HG02884 (cell line): ENCODE measurements around the gene MAGT1.
"Not testable (repeated sequence)": the region's sequence is repeated elsewhere in the genome, so short reads cannot be mapped to it uniquely, and the experiment has no call there.

Experiments
- ATAC-seq: cut with Tn5 transposase; IDR thresholded peaks from one replicate; pipeline ENCODE4 v1.9.1; 2021; ENCODE audit warnings: mild to moderate bottlenecking, moderate library complexity; ENCODE audit not compliant: unreplicated experiment

Gene MAGT1

GRCh38 chrX:77875372-77875771 is 19.9 kb downstream of the MAGT1 start:
- no peak for ATAC-seq

DNA sequence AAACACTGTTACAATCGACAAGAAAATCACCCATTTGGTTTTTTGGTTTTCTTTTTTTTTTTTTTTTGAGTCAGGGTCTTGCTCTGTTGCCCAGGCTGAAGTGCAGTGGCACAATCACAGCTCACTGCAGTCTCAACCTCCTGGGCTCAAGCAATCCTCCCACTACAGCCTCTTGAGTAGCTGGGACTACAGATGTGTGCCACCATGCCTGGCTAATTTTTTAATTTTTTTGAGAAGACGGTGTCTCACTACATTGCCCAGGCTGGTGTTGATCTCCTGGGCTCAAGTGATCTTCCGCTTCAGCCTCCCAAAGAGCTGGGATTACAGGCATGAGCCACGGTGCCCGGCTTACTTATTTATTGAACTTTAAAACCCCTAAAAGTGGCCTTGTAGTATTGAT is 63.7 kb downstream of the MAGT1 start:
- not testable (repeated sequence) for ATAC-seq

DNA sequence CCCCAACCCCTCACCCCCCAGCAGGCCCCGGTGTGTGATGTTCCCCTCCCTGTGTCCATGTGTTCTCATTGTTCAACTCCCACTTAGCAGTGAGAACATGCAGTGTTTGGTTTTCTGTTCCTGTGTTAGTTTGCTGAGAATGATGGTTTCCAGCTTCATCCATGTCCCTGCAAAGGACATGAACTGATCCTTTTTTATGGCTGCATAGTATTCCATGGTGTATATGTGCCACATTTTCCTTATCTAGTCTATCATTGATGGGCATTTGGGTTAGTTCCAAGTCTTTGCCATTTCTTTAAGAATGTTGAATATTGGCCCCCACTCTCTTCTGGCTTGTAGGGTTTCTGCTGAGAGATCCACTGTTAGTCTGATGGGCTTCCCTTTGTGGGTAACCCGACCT is 73.2 kb downstream of the MAGT1 start:
- not testable (repeated sequence) for ATAC-seq

DNA sequence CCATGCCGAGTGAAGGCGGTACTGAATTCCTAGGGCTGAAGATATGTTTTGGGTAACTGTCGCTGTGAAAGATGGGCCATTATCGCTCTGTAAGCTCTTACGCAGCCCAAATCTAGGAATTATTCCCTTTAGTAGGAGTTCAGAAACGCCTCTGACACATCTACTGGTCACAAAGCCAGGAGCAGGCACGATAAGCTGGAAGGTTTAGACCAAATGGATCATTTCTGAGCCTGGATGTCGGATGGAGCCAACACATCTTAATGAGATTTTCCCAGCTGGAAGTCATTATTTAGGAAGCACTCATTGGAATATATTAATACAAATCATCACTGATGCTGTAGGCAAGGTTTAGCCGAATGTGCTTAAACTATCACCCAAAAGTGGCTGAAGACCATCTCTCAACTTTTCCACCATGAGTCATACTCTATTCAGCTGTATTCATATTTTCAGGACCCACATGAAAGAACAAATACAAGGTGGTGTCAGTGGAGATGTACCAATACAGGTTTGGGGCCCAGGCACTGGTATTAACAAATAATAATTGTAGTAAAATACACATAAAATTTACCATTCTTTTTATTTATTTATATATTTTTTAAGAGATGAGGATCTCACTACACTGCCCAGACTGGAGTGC is 75.0 kb downstream of the MAGT1 start:
- no peak for ATAC-seq

GRCh38 chrX:77814210-77814609 is 81.0 kb downstream of the MAGT1 start:
- ATAC-seq: no peak

- ATAC-seq: no peak
Observed at GRCh38 chrX:77802201-77802600, 93.0 kb downstream of the MAGT1 start.

DNA sequence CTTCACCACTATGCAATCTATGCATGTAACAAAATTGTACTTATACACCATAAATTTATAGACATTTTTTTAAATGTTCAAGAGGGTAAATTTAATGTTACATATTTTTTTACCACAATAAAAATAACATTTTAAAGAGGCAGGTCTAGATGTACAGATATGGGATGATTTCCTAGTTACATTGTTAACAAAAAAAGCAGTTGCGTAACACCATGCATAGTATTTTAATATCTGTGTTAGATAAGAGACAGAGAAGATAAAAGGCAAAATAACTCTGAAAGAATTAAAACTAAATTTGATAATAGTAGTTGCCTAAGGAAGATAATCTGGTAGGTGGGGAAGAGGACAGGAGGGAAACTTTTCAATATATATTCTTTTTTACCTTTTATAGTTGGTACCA is 100.1 kb downstream of the MAGT1 start:
- no peak for ATAC-seq

DNA sequence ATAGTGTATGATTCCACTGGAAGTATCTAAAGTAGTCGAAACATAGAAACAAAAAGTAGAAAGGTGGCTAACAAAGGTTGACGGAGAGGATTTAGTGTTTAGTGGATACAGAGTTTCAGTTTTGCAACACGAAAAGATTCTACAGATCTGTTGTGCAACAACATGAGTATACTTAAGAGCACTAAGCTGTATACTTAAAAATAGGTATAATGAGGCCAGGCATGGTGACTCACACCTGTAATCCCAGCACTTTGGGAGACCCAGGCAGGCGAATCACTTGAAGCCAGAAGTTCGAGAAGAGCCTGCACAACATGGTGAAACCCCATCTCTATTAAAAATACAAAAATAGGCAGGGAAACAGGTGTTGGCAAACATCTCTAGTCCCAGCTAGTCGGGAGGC is 101.3 kb downstream of the MAGT1 start:
- ATAC-seq: no peak

DNA sequence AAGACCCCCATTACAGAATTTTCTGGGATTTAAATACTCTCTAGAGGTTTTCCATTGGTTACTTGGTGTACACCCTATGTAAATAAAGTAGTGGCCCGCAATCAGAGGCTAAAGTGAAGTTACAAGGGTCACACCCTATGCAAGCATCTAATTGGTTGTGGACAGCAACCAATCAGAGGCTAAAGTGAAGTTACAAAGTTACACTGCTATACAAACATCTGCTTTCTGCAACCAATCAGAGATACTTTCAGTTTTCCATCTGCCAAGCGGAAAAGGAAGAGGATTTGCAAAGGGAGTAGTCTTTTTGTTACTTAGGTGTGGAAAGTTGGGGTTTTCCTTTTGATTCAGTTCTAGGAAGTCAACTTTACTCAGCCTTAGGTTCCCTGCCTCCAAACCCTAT is 107.2 kb downstream of the MAGT1 start:
- no peak for ATAC-seq

DNA sequence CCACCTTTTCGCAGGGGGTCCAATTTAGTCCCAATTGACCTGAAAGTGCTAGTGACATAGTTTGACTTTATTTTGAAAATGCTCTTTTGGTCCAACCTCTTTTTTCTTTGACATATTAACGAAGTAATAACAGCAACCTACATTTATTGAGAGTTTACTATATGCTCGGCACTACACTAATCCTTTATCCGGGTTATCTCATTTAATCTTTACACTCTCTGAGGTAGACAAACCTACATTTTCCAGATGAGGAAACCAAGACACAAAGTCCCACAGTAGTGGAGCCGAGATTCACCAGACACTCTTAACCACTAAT is 108.9 kb downstream of the MAGT1 start:
- peak; percentile 5 for ATAC-seq

GRCh38 chrX:77785486-77786364 is 109.5 kb downstream of the MAGT1 start, which contains the start of gene ATRX:
TSS of gene ATRX (minus strand) at chrX:77786216. CDS start at chrX:77786001, 215 bp downstream.
- peak; percentile 92 for ATAC-seq

- no peak for ATAC-seq
Observed at GRCh38 chrX:77779695-77780094, 115.5 kb downstream of the MAGT1 start.

DNA sequence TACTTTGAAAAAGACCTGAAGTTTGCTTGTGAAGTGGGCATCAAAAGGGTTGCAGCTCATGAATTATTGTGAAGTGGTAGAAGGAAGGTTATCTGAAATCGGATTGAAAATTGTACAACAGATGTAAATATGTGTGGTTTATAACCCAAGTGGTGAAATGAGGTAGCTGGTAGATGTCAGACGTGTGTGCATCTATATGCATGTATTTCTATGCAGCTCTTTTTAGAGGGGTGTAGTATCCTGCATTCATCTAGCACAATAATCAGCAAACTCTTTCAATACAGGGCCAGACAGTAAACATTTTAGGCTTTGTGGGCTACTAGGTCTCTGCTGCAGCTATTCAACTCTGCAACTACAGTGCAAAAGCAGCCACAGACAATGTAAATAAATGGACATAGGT is 118.6 kb downstream of the MAGT1 start:
- ATAC-seq: no peak
